ENCODE results near the gene VSTM2B.

- TF ChIP-seq CTCF (conservative IDR thresholded peaks at IDR 0.05) (no peak), EZH2 (IDR thresholded peaks at IDR 0.05; ENCODE audit: low read depth) (no peak)
Observed at GRCh38 chr19:29517412-29517811, 8.4 kb upstream of the VSTM2B start.
